Hepatocyte (in vitro differentiated cells): ENCODE measurements around the gene SSB. TPM values are rescaled to one million over a fixed set of nuclear protein-coding genes. Genes with fewer than 3 reads are reported as not detected.

Source experiments
- DNase-seq: peaks from one replicate; pipeline ENCODE4 v3.0.0-alpha.2; 2016; ENCODE audit warnings: low spot score
- H2AFZ ChIP-seq: fragments of 200-600 bp; sonication (generic); 2 replicates; pipeline ENCODE4 v1.6.0; 2016; ENCODE audit warnings: antibody characterized with exemption, mild to moderate bottlenecking
- H3K27ac ChIP-seq: fragments of 200-600 bp; sonication (generic); 2 replicates; pipeline ENCODE4 v1.5.1; 2016; ENCODE audit warnings: mild to moderate bottlenecking
- H3K27me3 ChIP-seq: fragments of 200-600 bp; sonication (generic); 2 replicates; pipeline ENCODE4 v1.6.1; 2016
- H3K36me3 ChIP-seq: fragments of 200-600 bp; sonication (generic); replicated peaks from 2 replicates; pipeline ENCODE4 v1.5.1; 2016; ENCODE audit warnings: low read depth; ENCODE audit not compliant: insufficient read depth
- H3K4me1 ChIP-seq: fragments of 200-600 bp; sonication (generic); 2 replicates; pipeline ENCODE4 v1.5.1; 2016; ENCODE audit warnings: mild to moderate bottlenecking, moderate library complexity; ENCODE audit not compliant: insufficient read depth
- H3K4me2 ChIP-seq: fragments of 200-600 bp; sonication (generic); 2 replicates; pipeline ENCODE4 v1.6.0; 2016
- H3K4me3 ChIP-seq: fragments of 200-600 bp; sonication (generic); 2 replicates; pipeline ENCODE4 v1.5.1; 2016; ENCODE audit warnings: mild to moderate bottlenecking
- H3K79me2 ChIP-seq: fragments of 200-600 bp; sonication (generic); 2 replicates; pipeline ENCODE4 v1.6.0; 2017; ENCODE audit warnings: mild to moderate bottlenecking
- H3K9me2 ChIP-seq: fragments of 200-600 bp; sonication (generic); replicated peaks from 2 replicates; pipeline ENCODE4 v1.6.0; 2017; ENCODE audit warnings: mild to moderate bottlenecking; ENCODE audit not compliant: insufficient read depth
- H3K9me3 ChIP-seq: fragments of 200-600 bp; sonication (generic); 2 replicates; pipeline ENCODE4 v1.5.1; 2016; ENCODE audit warnings: low read depth, mild to moderate bottlenecking
- H4K20me1 ChIP-seq: fragments of 200-600 bp; sonication (generic); 2 replicates; pipeline ENCODE4 v1.6.0; 2016; ENCODE audit warnings: mild to moderate bottlenecking; ENCODE audit not compliant: insufficient read depth, poor library complexity, severe bottlenecking
- CTCF ChIP-seq: fragments of 200-600 bp; sonication (generic); IDR thresholded peaks from 2 replicates; pipeline ENCODE4 v1.5.1; 2016; ENCODE audit warnings: antibody characterized with exemption, mild to moderate bottlenecking; ENCODE audit not compliant: poor library complexity
- EZH2 ChIP-seq: fragments of 200-600 bp; sonication (generic); IDR thresholded peaks from 2 replicates; pipeline ENCODE4 v1.6.1; 2016; ENCODE audit warnings: antibody characterized with exemption, mild to moderate bottlenecking, borderline replicate concordance
- EZH2phosphoT487 ChIP-seq: fragments of 200-600 bp; sonication (generic); IDR thresholded peaks from one replicate; pipeline ENCODE4 v1.6.1; 2018; ENCODE audit warnings: antibody characterized with exemption, mild to moderate bottlenecking, low read depth, moderate library complexity; ENCODE audit not compliant: unreplicated experiment, severe bottlenecking
- WGBS: methylation state at CpG from one replicate; pipeline ENCODE4 v1.1.6; 2016; ENCODE audit warnings: low lambda C conversion rate; ENCODE audit errors: missing lambda C conversion rate; 5-methylcytosine and 5-hydroxymethylcytosine counted together
- polyA plus RNA-seq: library from polyadenylated mRNA; unstranded; fragments of >200 nt; fragmentation: Nextera tagmentation; extraction: Ambion mirVana; gene quantifications from 2 replicates; pipeline ENCODE4 v1.2.1, GENCODE V29; 2016
- total RNA-seq: library from RNA; depleted of rRNA; stranded (reverse); fragments of >200 nt; gene quantifications from 2 replicates; pipeline ENCODE4 v1.2.3, GENCODE V29; 2014

Gene SSB
- total and polyA plus RNA-seq, 2 experiments from 2014 or later, result 143 to 176 TPM

GRCh38 chr2:169782513-169782912 lies 16.2 kb upstream of the SSB start:
- Histone ChIP-seq H3K79me2 (no peaks in the 10 kb centered on the region), H3K27ac (no peak overlapping the region), H3K4me1 (no peaks in the 10 kb centered on the region), H4K20me1 (no peaks in the 10 kb centered on the region), H3K9me3 (no peaks in the 10 kb centered on the region), H3K9me2 (no peaks in the 10 kb centered on the region), H3K4me2 (no peak overlapping the region), H2AFZ (no peak overlapping the region), H3K36me3 (no peaks in the 10 kb centered on the region), H3K4me3 (no peak overlapping the region), H3K27me3 (no peaks in the 10 kb centered on the region)
- no peak for DNase-seq
- WGBS, result 96% methylated on average over 1 of the region's 1 CpG
- TF ChIP-seq EZH2, result no peak

GRCh38 chr2:169790581-169790980 lies 8.1 kb upstream of the SSB start:
- Histone ChIP-seq H3K9me3 (no peaks in the 10 kb centered on the region), H3K4me1 (no peaks in the 10 kb centered on the region), H3K27me3 (no peaks in the 10 kb centered on the region), H3K4me2 (no peak overlapping the region), H3K36me3 (no peaks in the 10 kb centered on the region), H3K79me2 (no peaks in the 10 kb centered on the region), H4K20me1 (no peaks in the 10 kb centered on the region), H2AFZ (no peak overlapping the region), H3K4me3 (no peak overlapping the region), H3K27ac (no peak overlapping the region), H3K9me2 (no peaks in the 10 kb centered on the region)
- 93% methylated on average over 5 of the region's 5 CpGs for WGBS
- no peak for DNase-seq
- TF ChIP-seq CTCF (no peak), EZH2phosphoT487 (no peak), EZH2 (no peak)

- peaks cover 11% of the 10 kb centered on the region for H3K79me2 ChIP-seq
- H3K4me1 ChIP-seq, result peaks cover under 1% of the 10 kb centered on the region
- no peak overlapping the region for H3K4me3 ChIP-seq
- H3K36me3 ChIP-seq, result no peaks in the 10 kb centered on the region
- H3K27ac ChIP-seq, result no peak overlapping the region
- no peak for TF ChIP-seq EZH2
- no peak for TF ChIP-seq CTCF
- no peak for TF ChIP-seq EZH2phosphoT487
- no peaks in the 10 kb centered on the region for H3K9me3 ChIP-seq
- no peak overlapping the region for H3K4me2 ChIP-seq
- H3K27me3 ChIP-seq, result no peaks in the 10 kb centered on the region
- DNase-seq, result no peak
- H4K20me1 ChIP-seq, result no peaks in the 10 kb centered on the region
- WGBS, result 61% methylated on average over 2 of the region's 2 CpGs
- H3K9me2 ChIP-seq, result no peaks in the 10 kb centered on the region
- H2AFZ ChIP-seq, result no peak overlapping the region
Observed at GRCh38 chr2:169795181-169795580, 3.5 kb upstream of the SSB start.

GRCh38 chr2:169796441-169796840 lies 2.2 kb upstream of the SSB start:
- WGBS, result 87% methylated on average over 6 of the region's 6 CpGs
- H3K4me3 ChIP-seq, result no peak overlapping the region
- no peaks in the 10 kb centered on the region for H3K9me3 ChIP-seq
- H3K36me3 ChIP-seq, result no peaks in the 10 kb centered on the region
- no peak overlapping the region for H3K4me2 ChIP-seq
- no peaks in the 10 kb centered on the region for H3K27me3 ChIP-seq
- no peak overlapping the region for H2AFZ ChIP-seq
- no peaks in the 10 kb centered on the region for H3K9me2 ChIP-seq
- TF ChIP-seq CTCF, result no peak
- TF ChIP-seq EZH2, result no peak
- TF ChIP-seq EZH2phosphoT487, result no peak
- DNase-seq, result no peak
- H3K4me1 ChIP-seq, result peaks cover 4% of the 10 kb centered on the region
- peaks cover 23% of the 10 kb centered on the region for H3K79me2 ChIP-seq
- H3K27ac ChIP-seq, result no peak overlapping the region
- no peaks in the 10 kb centered on the region for H4K20me1 ChIP-seq
